Measurements from ENCODE around the gene KLK3. TPM values are rescaled to one million over a fixed set of nuclear protein-coding genes. Genes with fewer than 3 reads are reported as not detected.

The KLK3 gene
- polyA plus RNA-seq, 4 donors = 0.32 to 0.85 (median 0.57) TPM

GRCh38 chr19:50896591-50897190, 42.0 kb downstream of the KLK3 start:
- DNase-seq (ENCODE audit: low read depth in 4 of 4, low spot score in 2 of 4) = peak in 2 of 4 donors; percentile 23 to 44

- no peak for DNase-seq (ENCODE audit: low read depth in 4 of 4, low spot score in 2 of 4)
Measured at GRCh38 chr19:50897191-50897607, 42.5 kb downstream of the KLK3 start.

DNA sequence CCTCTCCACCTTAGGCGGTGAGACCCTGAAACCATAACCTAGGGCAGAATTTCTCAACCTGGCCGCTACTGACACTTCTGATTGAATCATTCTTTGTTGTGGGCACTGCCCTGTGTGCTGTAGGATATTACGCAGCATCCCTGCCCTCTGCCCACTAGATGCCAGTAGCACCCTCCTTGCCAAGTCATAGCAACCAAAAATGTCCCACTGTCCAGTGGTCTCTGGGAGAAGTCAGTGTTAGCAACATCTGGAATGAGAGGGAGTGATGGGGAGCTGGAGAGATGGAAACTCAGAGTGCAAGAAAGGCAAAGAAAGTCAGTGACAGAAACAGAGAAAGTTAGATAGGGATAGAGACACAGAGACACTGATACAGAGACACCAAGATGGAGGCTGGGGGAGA, 42.9 kb downstream of the KLK3 start:
- DNase-seq (ENCODE audit: low read depth in 4 of 4, low spot score in 2 of 4) = no peak

GRCh38 chr19:50898018-50898417, 43.3 kb downstream of the KLK3 start:
- DNase-seq (ENCODE audit: low read depth in 4 of 4, low spot score in 2 of 4) = no peak

DNA sequence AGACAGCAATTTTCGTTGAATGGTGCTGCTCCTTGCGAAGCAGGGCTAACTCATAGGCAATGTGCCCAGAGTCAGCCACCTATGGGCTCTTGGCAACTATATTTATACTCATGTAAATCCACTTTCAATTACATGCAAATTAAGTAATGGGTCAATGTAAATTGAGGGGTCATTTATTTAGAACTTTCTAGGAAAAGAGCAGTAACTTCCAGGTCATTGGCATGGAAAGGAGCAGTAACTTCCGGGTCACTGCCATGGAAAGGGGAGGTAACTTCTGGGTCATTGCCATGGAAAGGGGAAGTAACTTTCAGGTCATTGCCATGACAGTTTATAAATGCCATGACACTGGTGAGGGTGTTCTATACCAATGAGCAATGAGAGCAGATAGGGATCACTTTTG, 44.9 kb downstream of the KLK3 start:
- DNase-seq (ENCODE audit: low read depth in 4 of 4, low spot score in 2 of 4) = no peak

GRCh38 chr19:50902640-50903039, 47.9 kb downstream of the KLK3 start:
- DNase-seq (ENCODE audit: low read depth in 4 of 4, low spot score in 2 of 4) = no peak

- DNase-seq (ENCODE audit: low read depth in 4 of 4, low spot score in 2 of 4) = no peak
Measured at GRCh38 chr19:50906217-50906616, 51.5 kb downstream of the KLK3 start.

DNA sequence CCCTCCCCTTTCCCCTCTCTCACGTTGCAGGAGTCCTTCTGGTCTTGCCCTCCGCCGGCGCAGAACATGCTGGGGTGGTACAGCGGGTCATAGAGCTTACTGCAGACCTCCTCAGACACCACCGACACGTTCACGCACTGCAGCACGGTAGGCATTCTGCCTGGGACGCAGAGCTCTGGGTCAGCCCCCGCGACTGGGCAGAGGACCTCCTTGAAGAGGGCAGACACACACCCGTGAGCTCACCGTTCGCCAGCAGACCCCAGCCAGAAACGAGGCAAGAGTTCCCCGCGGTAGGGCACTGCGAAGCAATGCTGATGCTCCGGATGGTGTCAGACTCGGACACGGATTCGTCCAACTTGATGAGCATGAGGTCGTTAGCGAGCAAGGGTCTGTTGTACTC, 53.6 kb downstream of the KLK3 start:
- no peak for DNase-seq (ENCODE audit: low read depth in 4 of 4, low spot score in 2 of 4)

GRCh38 chr19:50909240-50910070, 54.7 kb downstream of the KLK3 start:
- DNase-seq (ENCODE audit: low read depth in 4 of 4, low spot score in 2 of 4) = peak in 1 of 4 donors; percentile 36

Other genes starting within 250 kb of the KLK3 start
- gene SYT3, start 215.0 kb upstream of the KLK3 start, polyA plus RNA-seq (ENCODE audit: insufficient read length in 4 of 4) = 1 to 10 TPM in 1 of 4 donors, under 1 TPM in 3; 0.54 to 1.4 (median 0.73) TPM
- 1 to 10 TPM; 1.3 to 5.1 (median 3.4) TPM for gene C19orf81, start 205.5 kb upstream of the KLK3 start, polyA plus RNA-seq (ENCODE audit: insufficient read length in 4 of 4)
- gene SHANK1, start 135.1 kb upstream of the KLK3 start, polyA plus RNA-seq (ENCODE audit: insufficient read length in 4 of 4) = 1 to 10 TPM; 4.3 to 9.9 (median 6.9) TPM
- 10 to 100 TPM; 30.0 to 45.4 (median 35.2) TPM for gene CLEC11A, start 131.6 kb upstream of the KLK3 start, polyA plus RNA-seq (ENCODE audit: insufficient read length in 4 of 4)
- not detected for gene GPR32, start 84.5 kb upstream of the KLK3 start, polyA plus RNA-seq (ENCODE audit: insufficient read length in 4 of 4)
- gene ACP4, start 64.5 kb upstream of the KLK3 start, polyA plus RNA-seq (ENCODE audit: insufficient read length in 4 of 4) = under 1 TPM in 3 of 4 donors, not detected in 1; 0.10 to 0.52 (median 0.25) TPM
- gene KLK1, start 31.1 kb upstream of the KLK3 start, polyA plus RNA-seq (ENCODE audit: insufficient read length in 4 of 4) = 1 to 10 TPM; 1.6 to 2.2 (median 1.9) TPM
- not detected for gene KLK15, start 21.3 kb upstream of the KLK3 start, polyA plus RNA-seq (ENCODE audit: insufficient read length in 4 of 4)
- gene KLK2, start 18.5 kb downstream of the KLK3 start, polyA plus RNA-seq (ENCODE audit: insufficient read length in 4 of 4) = under 1 TPM in 2 of 4 donors, not detected in 2; 0.39 to 0.42 TPM
- not detected for gene KLK4, start 56.5 kb downstream of the KLK3 start, polyA plus RNA-seq (ENCODE audit: insufficient read length in 4 of 4)
- gene KLK5, start 98.1 kb downstream of the KLK3 start, polyA plus RNA-seq (ENCODE audit: insufficient read length in 4 of 4) = 1 to 10 TPM; 1.2 to 2.5 (median 1.5) TPM
- gene KLK6, start 114.7 kb downstream of the KLK3 start, polyA plus RNA-seq (ENCODE audit: insufficient read length in 4 of 4) = 10 to 100 TPM; 30.9 to 45.1 (median 35.1) TPM
- 1 to 10 TPM; 4.3 to 9.0 (median 5.0) TPM for gene KLK7, start 129.0 kb downstream of the KLK3 start, polyA plus RNA-seq (ENCODE audit: insufficient read length in 4 of 4)
- gene KLK8, start 146.7 kb downstream of the KLK3 start, polyA plus RNA-seq (ENCODE audit: insufficient read length in 4 of 4) = 1 to 10 TPM in 3 of 4 donors, under 1 TPM in 1; 0.90 to 4.2 (median 2.2) TPM
- under 1 TPM; 0.13 to 0.48 (median 0.19) TPM for gene KLK10, start 164.8 kb downstream of the KLK3 start, polyA plus RNA-seq (ENCODE audit: insufficient read length in 4 of 4)
- under 1 TPM; 0.30 to 0.81 (median 0.30) TPM for gene KLK11, start 171.7 kb downstream of the KLK3 start, polyA plus RNA-seq (ENCODE audit: insufficient read length in 4 of 4)
- not detected for gene KLK12, start 180.1 kb downstream of the KLK3 start, polyA plus RNA-seq (ENCODE audit: insufficient read length in 4 of 4)
- gene KLK13, start 210.2 kb downstream of the KLK3 start, polyA plus RNA-seq (ENCODE audit: insufficient read length in 4 of 4) = under 1 TPM; 0.22 to 0.66 (median 0.38) TPM
- under 1 TPM in 2 of 4 donors, not detected in 2; 0.51 to 0.61 TPM for gene KLK14, start 228.0 kb downstream of the KLK3 start, polyA plus RNA-seq (ENCODE audit: insufficient read length in 4 of 4)